Prostate gland (tissue), 2 donors: ENCODE measurements around the gene EXOC3L1. TPM values are rescaled to one million over a fixed set of nuclear protein-coding genes. Genes with fewer than 3 reads are reported as not detected.

Experiments
- DNase-seq: peaks from one replicate; pipeline ENCODE4 v3.0.0-alpha.2; 2019; ENCODE audit warnings: low spot score
- H3K27ac ChIP-seq, 2 donors: fragments of 200-600 bp; sonication (generic); 2 replicates each; pipeline ENCODE4 v1.5.1; 2017 to 2019
- H3K27me3 ChIP-seq: fragments of 200-600 bp; sonication (generic); replicated peaks from 2 replicates; pipeline ENCODE4 v1.5.1; 2019; ENCODE audit not compliant: insufficient read depth
- H3K36me3 ChIP-seq, 2 donors: fragments of 200-600 bp; sonication (generic); 1 replicate in 1 of 2; 2 replicates in 1 of 2; pipeline versions ENCODE4 v1.5.1 to v1.8.1; 2017 to 2019
- H3K4me1 ChIP-seq: fragments of 200-600 bp; sonication (generic); replicated peaks from 2 replicates; pipeline ENCODE4 v1.5.1; 2019
- H3K4me3 ChIP-seq, 2 donors: fragments of 200-600 bp; sonication (generic); 2 replicates each; pipeline ENCODE4 v1.5.1; 2017 to 2019
- H3K9me3 ChIP-seq: fragments of 200-600 bp; sonication (generic); 2 replicates; pipeline ENCODE4 v1.5.1; 2017
- POLR2A ChIP-seq: fragments of 450-650 bp; IDR thresholded peaks from one replicate; pipeline ENCODE4 v1.6.1; 2016; ENCODE audit warnings: antibody characterized with exemption, mild to moderate bottlenecking
- POLR2AphosphoS5 ChIP-seq: sonication (generic); formaldehyde crosslinking; IDR thresholded peaks from one replicate; pipeline ENCODE4 v1.6.1; 2017; ENCODE audit warnings: antibody characterized with exemption
- WGBS: methylation state at CpG from one replicate; pipeline ENCODE4 v1.1.5; 2018; 5-methylcytosine and 5-hydroxymethylcytosine counted together
- intact Hi-C: fragments of 100-400 bp; cut with DNase I; formaldehyde crosslinking; loops from one replicate; pipeline ENCODE4 v1.14.2; 2022
- total RNA-seq, 2 donors: library from RNA; depleted of rRNA; stranded (reverse); fragments of >200 nt; gene quantifications; one replicate each; pipeline ENCODE4 v1.1.0, GENCODE V29; 2016
- TF ChIP-seq, protein P1 (sequence below), 4 experiments: fragments of 200-600 bp in 2 of 4; fragments of 450-650 bp in 2 of 4; sonication (generic) in 2 of 4; IDR thresholded peaks; 1 replicate in 3 of 4; 2 replicates in 1 of 4; pipeline ENCODE4 v1.5.1; 2016 to 2019; ENCODE audit warnings: antibody characterized with exemption in 4 of 4, mild to moderate bottlenecking in 2 of 4, moderate library complexity in 2 of 4

The EXOC3L1 gene
- total RNA-seq, 2 donors from 2014 or later = 1.1 to 8.2 TPM

DNA sequence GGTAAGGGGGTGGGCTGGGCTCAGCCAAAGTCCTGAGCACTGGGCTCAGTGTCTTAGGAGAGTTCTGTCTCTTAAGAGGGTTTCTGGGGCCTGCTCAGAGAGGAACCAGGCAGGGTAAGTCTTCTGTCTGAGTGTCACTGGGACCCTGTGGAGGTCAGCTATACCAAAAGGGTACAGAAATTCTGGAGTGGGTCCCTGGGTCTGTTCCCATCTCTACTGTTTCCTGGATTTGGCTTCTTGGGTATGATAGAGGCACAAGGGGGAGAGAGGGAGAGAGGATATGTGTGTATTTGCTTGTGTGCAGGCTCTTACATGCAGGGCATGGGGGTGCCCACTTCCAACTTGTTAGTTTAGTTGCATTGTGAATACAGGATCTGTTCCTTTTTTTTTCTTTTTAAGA lies 3.6 kb upstream of the EXOC3L1 start:
- intact Hi-C loops = no loop called here
- peaks cover 21% of the 10 kb centered on the region for H3K4me1 ChIP-seq

DNA sequence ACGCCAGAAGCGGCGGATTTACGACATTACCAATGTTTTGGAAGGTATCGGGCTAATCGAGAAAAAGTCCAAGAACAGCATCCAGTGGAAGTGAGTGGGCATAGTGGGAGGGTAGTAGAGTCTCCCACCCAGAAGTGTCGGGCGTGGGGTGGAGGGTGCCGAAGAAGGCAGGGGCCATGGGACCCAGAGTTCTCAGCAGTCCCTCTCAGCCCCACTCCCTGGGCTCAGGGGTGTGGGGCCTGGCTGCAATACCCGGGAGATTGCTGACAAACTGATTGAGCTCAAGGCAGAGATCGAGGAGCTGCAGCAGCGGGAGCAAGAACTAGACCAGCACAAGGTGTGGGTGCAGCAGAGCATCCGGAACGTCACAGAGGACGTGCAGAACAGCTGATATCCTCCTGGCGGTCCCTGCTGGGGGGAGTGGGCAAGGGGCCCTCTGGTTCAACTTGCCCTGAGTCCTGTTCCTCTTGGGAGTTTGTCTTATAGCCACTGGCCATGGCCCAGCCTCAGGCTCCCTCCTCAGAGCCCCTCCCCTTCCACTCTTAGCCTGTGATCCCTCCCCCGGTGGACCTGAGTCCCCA lies 2.9 kb upstream of the EXOC3L1 start:
- 31% methylated on average over 17 of the region's 17 CpGs for WGBS
- Histone ChIP-seq H3K4me3 (peak overlapping the region; percentile 88 to 91), H3K36me3 (peaks cover 14 to 16% of the 10 kb centered on the region in 2 donors), H3K9me3 (no peaks in the 10 kb centered on the region), H3K27ac (peak overlapping the region in 1 of 2 donors; percentile 35), H3K4me1 (peaks cover 17% of the 10 kb centered on the region), H3K27me3 (no peaks in the 10 kb centered on the region)
- intact Hi-C loops = no loop called here
- DNase-seq = no peak
- TF ChIP-seq, protein P1, sequence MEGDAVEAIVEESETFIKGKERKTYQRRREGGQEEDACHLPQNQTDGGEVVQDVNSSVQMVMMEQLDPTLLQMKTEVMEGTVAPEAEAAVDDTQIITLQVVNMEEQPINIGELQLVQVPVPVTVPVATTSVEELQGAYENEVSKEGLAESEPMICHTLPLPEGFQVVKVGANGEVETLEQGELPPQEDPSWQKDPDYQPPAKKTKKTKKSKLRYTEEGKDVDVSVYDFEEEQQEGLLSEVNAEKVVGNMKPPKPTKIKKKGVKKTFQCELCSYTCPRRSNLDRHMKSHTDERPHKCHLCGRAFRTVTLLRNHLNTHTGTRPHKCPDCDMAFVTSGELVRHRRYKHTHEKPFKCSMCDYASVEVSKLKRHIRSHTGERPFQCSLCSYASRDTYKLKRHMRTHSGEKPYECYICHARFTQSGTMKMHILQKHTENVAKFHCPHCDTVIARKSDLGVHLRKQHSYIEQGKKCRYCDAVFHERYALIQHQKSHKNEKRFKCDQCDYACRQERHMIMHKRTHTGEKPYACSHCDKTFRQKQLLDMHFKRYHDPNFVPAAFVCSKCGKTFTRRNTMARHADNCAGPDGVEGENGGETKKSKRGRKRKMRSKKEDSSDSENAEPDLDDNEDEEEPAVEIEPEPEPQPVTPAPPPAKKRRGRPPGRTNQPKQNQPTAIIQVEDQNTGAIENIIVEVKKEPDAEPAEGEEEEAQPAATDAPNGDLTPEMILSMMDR (IDR thresholded peaks at IDR 0.05) = no peak
- TF ChIP-seq POLR2A = no peak
- TF ChIP-seq POLR2AphosphoS5 = no peak

More for the DNA sequence above, 3.6 kb upstream of the EXOC3L1 start:
- H3K36me3 ChIP-seq = peaks cover 14 to 16% of the 10 kb centered on the region in 2 donors
- no peaks in the 10 kb centered on the region for H3K27me3 ChIP-seq
- H3K4me3 ChIP-seq = peak overlapping the region in 1 of 2 donors; percentile 91
- DNase-seq = no peak
- no peaks in the 10 kb centered on the region for H3K9me3 ChIP-seq
- TF ChIP-seq, protein P1 (IDR thresholded peaks at IDR 0.05) = no peak
- no peak for TF ChIP-seq POLR2AphosphoS5
- peak overlapping the region in 1 of 2 donors; percentile 0 for H3K27ac ChIP-seq

DNA sequence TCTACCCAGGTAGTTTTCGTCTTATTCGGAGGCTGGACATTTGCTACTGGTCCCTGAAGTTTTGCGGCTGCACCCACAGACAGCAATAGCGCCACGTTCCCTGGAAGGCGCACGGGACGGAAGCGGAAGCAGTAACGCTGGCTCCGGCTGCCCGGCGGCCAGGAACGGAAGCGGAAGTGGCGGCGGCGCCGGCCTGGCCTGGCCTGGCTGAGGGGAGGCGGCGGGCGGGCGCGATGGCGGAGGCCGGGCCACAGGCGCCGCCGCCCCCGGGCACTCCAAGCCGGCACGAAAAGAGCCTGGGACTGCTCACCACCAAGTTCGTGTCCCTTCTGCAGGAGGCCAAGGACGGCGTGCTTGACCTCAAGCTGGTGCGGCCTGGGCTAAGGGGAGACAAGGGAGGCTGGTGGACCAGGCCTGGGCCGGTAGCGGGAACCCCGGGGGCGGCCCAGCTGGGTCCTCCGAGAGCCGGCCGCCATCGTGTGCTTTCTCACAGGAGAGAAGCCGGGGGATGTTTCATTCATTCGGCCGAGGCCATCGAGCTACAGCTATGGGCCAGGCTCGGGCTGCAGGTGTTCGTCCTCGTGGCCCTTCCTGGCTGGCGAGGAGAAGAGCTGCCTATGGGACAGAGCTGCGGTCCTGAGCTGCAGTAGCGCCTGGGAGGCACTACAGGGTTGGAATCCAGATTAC lies 2.2 kb upstream of the EXOC3L1 start, which contains the start of gene E2F4:
Gene E2F4 (plus strand): TSS at position 161 of the 687 bp plus-strand sequence. CDS start 73 bp downstream, at position 234.
- Histone ChIP-seq H3K4me1 (peaks cover 17% of the 10 kb centered on the region), H3K9me3 (no peaks in the 10 kb centered on the region), H3K4me3 (peak within 1 kb of the TSS; percentile 88 to 91), H3K36me3 (peaks cover 12 to 16% of the 10 kb centered on the region in 2 donors), H3K27me3 (no peaks in the 10 kb centered on the region), H3K27ac (peak within 1 kb of the TSS; percentile 35 to 41)
- peak; percentile 99 for TF ChIP-seq POLR2AphosphoS5
- peak; percentile 22 for TF ChIP-seq POLR2A
- TF ChIP-seq, protein P1 (IDR thresholded peaks at IDR 0.05) = peak in 2 of 4 experiments; percentile 30 to 40
- peak; percentile 89 for DNase-seq
- under 1% methylated on average over 51 of the region's 54 CpGs for WGBS
- intact Hi-C loops = no loop called here

DNA sequence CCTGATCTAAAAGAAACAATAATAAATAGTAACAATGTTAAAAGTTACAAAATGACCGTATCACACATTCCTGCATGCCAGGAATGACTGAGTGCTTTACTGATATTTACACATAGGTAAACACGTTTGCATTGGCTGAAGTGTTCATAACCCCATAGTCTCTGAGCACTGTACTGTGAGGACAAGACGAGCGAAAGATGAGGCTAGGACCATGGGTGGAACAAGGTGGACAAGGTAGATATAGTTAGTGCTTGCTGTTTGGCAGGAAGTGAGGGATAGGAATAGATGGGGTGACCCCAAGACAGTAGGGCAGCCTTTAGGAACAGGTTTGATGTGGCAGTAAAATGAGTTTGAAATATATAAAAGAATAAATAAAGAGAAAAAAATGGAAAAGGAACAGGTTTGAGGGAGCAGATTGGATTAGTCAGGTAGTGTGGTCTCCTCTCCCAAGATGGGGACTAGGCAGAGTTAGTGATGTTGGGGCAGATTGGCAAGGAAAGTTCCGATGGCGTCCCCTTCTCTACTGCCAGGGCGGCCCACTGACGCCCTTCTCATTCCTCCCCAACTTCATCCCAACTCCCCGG lies 1.6 kb upstream of the EXOC3L1 start:
- 20% methylated on average over 9 of the region's 9 CpGs for WGBS
- H3K36me3 ChIP-seq = peaks cover 11 to 16% of the 10 kb centered on the region in 2 donors
- peak overlapping the region; percentile 88 to 91 for H3K4me3 ChIP-seq
- no peaks in the 10 kb centered on the region for H3K9me3 ChIP-seq
- no peak overlapping the region for H3K27ac ChIP-seq
- DNase-seq = no peak
- H3K27me3 ChIP-seq = no peaks in the 10 kb centered on the region
- TF ChIP-seq POLR2AphosphoS5 (no peak), POLR2A (no peak)
- TF ChIP-seq, protein P1 (IDR thresholded peaks at IDR 0.05) = no peak
- H3K4me1 ChIP-seq = peaks cover 17% of the 10 kb centered on the region
- intact Hi-C loops = no loop called here
